Stimulated activated CD8-positive, alpha-beta memory T cell treated with anti-CD3 and anti-CD28 coated beads, Interleukin-4, amount 100 ng/mL, for 24 hours (primary cell): ENCODE results near the gene PLCG1.

ENCODE experiments used
- DNase-seq: peaks from one replicate; pipeline ENCODE4 v3.0.0-alpha.2; 2020; ENCODE audit warnings: low read depth

The PLCG1 gene

DNA sequence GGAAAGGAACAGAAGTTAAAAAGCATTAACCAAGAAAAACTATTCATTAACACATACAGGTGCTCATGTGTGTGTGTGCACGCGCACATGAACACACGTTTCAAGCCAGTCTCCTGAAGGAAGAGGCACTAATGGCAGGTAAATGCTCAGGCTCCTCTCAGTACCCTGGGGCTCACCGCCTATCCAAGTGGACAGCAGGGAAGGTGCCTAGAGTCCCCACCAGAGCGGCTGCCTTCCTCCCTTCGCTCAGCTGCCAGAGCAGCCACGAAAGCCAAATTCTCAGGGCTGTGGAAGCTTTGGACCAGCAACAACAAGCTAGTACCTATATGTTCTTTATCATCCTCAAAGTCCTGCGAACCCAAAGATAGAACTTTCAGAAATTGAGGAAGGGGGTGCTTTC lies 42.6 kb downstream of the PLCG1 start:
- DNase-seq = no peak

DNA sequence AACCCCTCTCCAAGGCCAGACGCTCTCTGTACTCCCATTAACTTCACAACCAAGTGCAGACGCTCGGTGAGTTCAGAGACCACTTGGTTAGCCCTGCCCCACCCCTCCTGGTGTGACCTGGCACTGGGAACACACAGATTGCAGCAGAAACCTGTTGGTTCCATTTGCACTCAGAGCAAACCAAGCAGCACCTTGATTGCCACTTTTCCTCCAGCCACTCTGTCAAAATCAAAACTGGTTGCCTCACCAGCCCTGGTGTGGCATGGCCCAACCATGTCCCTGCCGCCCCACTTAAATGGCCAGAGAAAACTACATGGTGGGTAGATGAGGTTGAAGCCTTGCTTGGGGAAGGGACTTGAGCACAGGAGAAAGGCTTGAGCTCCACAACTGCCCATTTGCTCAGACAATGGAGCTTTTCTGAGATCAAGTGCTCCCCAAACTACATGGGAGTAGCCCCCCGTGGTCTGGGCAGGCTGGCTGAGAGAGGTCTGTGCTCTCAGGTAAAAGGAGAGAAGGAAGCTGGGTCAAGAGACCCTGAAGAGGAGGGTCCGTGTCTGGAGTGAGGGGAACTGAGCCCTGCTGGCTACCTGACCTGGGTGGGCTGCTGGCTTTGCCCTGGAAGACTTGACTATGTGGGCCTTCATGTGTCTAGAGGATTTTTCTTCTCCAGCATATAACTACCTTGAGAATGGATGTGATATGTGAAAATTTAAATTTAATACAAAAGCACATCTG lies 43.4 kb downstream of the PLCG1 start:
- DNase-seq = no peak

- DNase-seq = no peak
These were observed 44.2 kb downstream of the PLCG1 start for GRCh38 chr20:41181567-41181966.

GRCh38 chr20:41182296-41183212 lies 45.2 kb downstream of the PLCG1 start:
- no peak for DNase-seq

GRCh38 chr20:41183391-41183790 lies 46.0 kb downstream of the PLCG1 start:
- DNase-seq = no peak

DNA sequence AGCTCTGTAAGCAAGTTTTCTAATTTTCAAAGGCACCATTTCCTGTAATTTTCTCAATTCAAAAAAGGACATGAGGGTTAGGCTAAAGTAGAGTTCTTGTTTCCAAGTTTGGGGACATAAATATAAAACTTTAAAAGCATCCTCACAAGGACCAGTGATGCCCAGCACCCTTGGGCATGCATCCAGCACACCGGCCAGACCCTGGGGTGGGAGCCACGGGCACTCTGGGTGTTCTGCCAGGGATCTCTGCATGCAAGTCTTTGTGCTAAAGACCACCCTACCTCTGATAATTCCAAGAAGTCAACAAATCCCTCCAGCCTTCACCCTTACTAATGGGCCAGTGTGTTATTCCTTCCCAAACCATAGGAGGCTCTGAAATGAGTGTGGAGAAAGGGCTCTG lies 46.5 kb downstream of the PLCG1 start:
- DNase-seq = no peak

DNA sequence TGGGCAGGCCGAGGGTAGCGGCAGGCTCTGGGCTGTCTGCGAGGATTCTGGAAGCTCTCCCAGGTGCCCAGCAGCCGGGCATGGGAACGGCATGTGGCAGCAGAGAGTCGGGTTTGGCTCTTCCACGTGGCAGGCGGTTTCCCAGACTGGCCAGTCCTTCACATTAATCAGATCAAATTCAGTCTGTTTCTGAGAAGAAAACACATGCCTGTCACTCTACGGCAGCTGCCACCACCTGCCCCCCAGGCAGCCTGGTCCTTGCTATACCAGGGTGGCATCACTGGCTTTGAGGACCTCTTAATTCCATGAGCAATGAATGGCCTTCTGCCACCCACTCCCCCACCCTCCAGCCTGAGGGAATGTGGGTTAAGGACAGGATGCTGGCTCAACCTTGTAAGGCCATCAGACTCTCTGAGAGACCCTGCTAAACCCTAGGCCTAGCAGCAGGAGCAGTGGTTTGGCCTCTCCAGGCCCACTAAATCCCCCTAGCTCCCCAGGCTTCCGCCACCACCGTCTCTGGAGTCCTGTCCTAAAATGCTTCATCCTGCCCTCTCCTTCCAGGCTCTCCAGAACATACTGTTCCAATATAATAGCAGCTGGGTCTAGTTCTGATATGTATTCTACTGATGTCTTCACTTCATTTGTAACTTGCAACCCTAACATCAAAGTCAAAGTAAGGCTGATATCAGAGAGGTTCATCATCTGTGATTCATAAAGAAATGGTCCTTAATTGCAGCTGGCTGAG lies 47.8 kb downstream of the PLCG1 start:
- DNase-seq = no peak

DNA sequence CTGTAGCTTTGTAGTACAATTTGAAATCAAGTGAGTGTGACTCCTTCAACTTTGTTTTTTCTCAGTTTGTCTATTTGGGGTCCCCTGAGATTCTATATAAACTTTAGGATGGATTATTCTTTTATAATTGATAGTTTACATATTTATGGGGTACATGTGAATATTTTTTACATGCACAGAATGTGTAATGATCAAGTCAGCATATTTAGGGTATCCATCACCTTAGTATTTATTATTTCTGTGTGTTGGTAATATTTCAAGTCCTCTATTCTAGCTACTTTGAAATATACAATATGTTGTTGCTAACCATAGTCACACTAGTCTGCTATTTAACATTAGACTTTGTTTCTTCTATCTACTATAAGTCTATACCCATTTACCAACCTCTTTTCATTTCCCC lies 50.3 kb downstream of the PLCG1 start:
- DNase-seq = no peak

GRCh38 chr20:41191562-41192500 lies 54.5 kb downstream of the PLCG1 start:
- DNase-seq = no peak

- no peak for DNase-seq
These were observed 55.2 kb downstream of the PLCG1 start for GRCh38 chr20:41192575-41192974.

DNA sequence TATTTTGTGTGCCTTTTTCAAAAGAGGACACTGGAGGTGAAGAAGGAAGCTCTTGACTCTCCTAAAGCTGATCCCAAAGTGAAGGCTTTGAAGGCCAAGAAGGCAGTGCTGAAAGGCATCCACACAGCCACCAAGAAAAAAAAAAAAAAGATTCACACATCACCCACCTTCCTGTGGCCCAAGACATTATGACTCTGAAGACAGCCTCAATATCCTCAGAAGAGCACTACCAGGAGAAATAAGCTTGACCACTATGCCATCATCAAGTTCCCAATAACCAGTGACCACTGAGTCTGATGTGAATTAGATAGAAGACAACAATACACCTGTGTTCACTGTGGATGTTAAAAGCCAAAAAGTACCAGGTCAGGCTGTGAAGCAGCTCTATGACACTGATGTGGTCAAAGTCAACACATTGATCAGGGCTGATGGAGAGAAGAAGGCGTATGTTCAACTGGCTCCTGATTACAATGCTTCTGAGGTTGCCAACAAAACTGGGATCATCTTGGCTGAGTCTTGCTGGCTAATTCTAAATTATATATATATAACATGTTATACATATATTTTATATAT lies 59.4 kb downstream of the PLCG1 start:
- no peak for DNase-seq

DNA sequence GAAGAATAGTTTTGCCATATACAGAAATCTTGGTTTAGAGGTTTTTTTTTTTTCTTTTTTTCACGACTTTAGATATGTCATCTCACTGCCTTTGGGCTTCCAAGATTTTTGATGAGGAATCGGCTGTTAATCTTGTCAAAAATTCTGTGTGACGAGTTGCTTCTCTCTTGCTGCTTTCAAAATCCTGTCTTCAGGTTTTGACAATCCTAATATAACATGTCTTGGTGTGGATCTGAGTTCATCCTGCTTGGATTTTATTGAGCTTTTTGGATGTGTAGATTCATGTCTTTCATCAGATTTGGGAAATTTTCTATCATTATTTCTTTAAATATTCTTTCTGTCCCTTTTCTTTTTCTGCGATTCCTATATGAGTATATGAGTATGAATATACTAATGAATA lies 61.1 kb downstream of the PLCG1 start:
- no peak for DNase-seq

- DNase-seq = no peak
These were observed 63.3 kb downstream of the PLCG1 start for GRCh38 chr20:41200446-41201202.

DNA sequence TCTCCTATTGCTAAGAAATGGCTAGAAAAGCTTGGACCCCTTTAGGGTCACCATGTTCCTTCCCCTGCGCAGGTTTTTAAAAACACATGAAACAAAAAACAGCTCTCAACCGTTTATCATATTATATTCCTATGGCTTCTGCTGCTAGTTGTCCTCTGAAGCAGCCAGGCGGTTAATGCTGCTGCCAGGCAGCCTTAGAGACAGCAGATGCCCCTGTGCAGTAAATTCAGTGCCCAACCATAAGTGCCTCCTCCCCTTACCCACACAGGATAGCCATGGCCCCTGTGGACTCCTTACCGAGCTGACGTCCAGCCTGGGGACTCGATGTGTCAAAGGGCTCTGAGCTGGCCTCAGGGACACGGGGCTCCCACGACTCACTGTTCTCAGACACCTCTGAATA lies 64.4 kb downstream of the PLCG1 start:
- DNase-seq = no peak

- DNase-seq = no peak
These were observed 65.1 kb downstream of the PLCG1 start for GRCh38 chr20:41202426-41202825.

- no peak for DNase-seq
These were observed 66.3 kb downstream of the PLCG1 start for GRCh38 chr20:41203660-41204059.

DNA sequence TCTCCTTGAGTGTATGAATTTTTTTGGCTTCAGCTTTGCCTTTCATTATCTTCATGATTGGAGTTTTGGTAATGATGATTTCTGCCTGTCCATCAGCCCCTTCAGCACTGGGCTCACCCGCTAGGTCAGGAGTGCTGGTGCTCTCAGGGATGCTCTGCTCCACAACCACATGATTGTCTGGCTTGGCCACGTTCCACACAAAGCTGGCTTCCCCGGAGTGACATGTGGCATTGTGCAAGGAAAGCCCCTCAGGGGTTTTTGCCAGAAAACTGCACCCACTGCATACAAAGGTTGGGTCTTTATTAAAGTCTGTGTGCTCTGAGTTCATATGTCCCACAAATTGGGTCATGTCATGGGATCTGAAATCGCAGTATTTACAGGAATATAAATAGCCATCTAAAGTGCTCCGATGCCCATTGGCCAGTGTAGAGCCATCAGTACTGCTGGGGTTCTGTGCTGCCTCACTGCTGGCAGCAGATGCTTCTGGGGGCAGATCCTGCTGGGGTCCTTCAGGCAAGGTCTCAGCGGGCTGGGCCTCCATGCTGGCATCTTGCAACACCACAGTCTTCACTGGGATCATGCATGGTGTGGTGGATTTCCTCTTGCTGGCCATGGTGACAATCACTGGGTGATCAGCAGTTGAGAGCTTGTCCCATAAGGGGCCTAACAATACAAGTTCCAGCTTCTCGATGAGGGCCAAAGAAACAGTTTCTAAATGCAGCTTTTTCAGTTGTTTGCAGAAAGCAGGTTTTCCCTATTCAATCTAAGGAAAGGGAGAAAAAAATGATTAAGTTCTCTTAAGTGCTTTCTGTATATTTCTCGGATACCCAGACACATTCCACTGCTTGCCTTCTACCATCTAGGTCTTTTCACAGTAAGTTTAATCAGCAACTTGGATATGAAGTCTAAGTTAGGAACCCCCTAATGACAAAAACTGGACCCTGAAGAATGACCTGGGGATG lies 67.2 kb downstream of the PLCG1 start:
- no peak for DNase-seq

DNA sequence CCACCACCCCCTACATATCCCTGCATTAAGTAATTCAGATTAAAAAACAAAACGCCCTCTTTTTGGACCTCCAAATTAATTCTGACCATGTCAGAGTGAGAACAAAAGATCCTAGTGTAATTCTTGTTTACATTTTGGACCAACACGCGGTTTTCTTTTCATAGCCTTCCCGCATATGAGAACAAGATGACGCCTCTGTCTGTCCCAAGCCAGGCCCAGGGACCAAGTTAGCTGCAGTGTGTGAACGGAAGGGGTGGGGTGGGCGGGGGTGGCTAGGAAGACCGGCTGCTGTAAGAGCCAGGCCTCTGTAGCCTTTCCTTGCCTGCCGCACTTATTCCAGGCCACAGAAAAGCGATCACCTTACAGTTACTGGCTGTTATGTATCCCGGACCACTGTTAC lies 68.0 kb downstream of the PLCG1 start:
- DNase-seq = no peak

GRCh38 chr20:41213150-41213820 lies 75.9 kb downstream of the PLCG1 start:
- DNase-seq = no peak
